Activated CD4-positive, alpha-beta memory T cell treated with anti-CD3 and anti-CD28 coated beads, Interleukin-2, amount 10 ng/mL, durations not matched to agents 7 days and 5 days (primary cell): Measurements from ENCODE around the gene ABCC4. TPM values are rescaled to one million over a fixed set of nuclear protein-coding genes. Genes with fewer than 3 reads are reported as not detected.
"Not testable (repeated sequence)": the region's sequence is repeated elsewhere in the genome, so short reads cannot be mapped to it uniquely, and the experiment has no call there.

Source experiments
- CTCF ChIA-PET: fragments of 350-600 bp; sonication (Branson Sonifier 250); formaldehyde crosslinking; loops from one replicate; lab custom pipeline; 2021; ENCODE audit warnings: antibody characterized with exemption, inconsistent platforms; lab: Charles Lee
- POLR2A ChIA-PET: fragments of 350-600 bp; sonication (Branson Sonifier 250); formaldehyde crosslinking; loops from one replicate; lab custom pipeline; 2021; ENCODE audit warnings: antibody characterized with exemption; lab: Charles Lee
- DNase-seq: peaks from one replicate; pipeline ENCODE4 v3.0.0-alpha.2; 2020
- H3K27ac Mint-ChIP-seq: one replicate; pipeline ENCODE4 v1.8.0; 2021; ENCODE audit warnings: mild to moderate bottlenecking, mixed read lengths
- H3K27me3 Mint-ChIP-seq: one replicate; pipeline ENCODE4 v1.8.0; 2021; ENCODE audit warnings: mixed read lengths
- H3K36me3 Mint-ChIP-seq: one replicate; pipeline ENCODE4 v1.8.0; 2021; ENCODE audit warnings: low read depth, mixed read lengths
- H3K4me1 Mint-ChIP-seq: one replicate; pipeline ENCODE4 v1.8.0; 2021; ENCODE audit warnings: mixed read lengths
- H3K4me3 Mint-ChIP-seq: one replicate; pipeline ENCODE4 v1.8.0; 2021; ENCODE audit warnings: mild to moderate bottlenecking, mixed read lengths
- H3K9me3 Mint-ChIP-seq: one replicate; pipeline ENCODE4 v1.8.0; 2021; ENCODE audit warnings: mixed read lengths
- total RNA-seq, 2 experiments: library from RNA; stranded (reverse); gene quantifications; one replicate each; pipeline ENCODE4 v1.2.3, GENCODE V29; 2021

Gene ABCC4
- total RNA-seq, 2 experiments from 2014 or later, result 3.8 to 4.5 TPM

- CTCF ChIA-PET, H3K36me3 Mint-ChIP-seq, H3K4me1 Mint-ChIP-seq, H3K9me3 Mint-ChIP-seq, POLR2A ChIA-PET, DNase-seq, H3K27ac Mint-ChIP-seq, H3K4me3 Mint-ChIP-seq, H3K27me3 Mint-ChIP-seq: not testable (repeated sequence)
These were observed 11.3 kb downstream of the ABCC4 start for GRCh38 chr13:95289901-95290300.

GRCh38 chr13:95289020-95289444, 12.2 kb downstream of the ABCC4 start:
- H3K27me3 Mint-ChIP-seq, result no peaks in the 10 kb centered on the region
- H3K36me3 Mint-ChIP-seq, result no peaks in the 10 kb centered on the region
- no peak for DNase-seq
- H3K4me1 Mint-ChIP-seq, result no peaks in the 10 kb centered on the region
- ChIA-PET POLR2A (no interaction called here), CTCF (interaction anchor here (1.5 to 2.0 kb wide), 2 partner anchors 8 to 13 kb away, joined by 4 to 7 read pairs; partner anchors contain the start of gene ABCC4)
- no peak overlapping the region for H3K4me3 Mint-ChIP-seq
- H3K9me3 Mint-ChIP-seq, result peaks cover 3% of the 10 kb centered on the region
- H3K27ac Mint-ChIP-seq, result no peak overlapping the region

DNA sequence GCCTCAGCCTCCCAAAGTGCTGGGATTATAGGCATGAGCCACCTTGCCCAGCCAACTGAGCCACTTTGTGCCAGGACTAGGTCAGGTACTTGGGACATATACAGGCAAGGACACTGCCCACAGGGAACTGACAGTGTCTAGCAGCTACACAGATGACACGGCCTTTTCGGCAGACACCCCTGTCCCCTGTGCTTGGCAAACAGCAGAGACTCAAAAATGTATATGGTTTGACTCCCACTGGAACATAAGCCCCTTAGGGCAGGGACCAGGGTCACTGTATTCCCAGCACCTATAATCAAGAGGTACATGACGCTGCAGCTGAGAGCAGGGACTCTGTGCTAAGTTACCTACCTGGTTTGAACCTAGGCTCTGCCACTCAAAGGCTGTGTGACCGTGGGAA, 16.8 kb downstream of the ABCC4 start:
- no peak for DNase-seq
- no peaks in the 10 kb centered on the region for H3K4me1 Mint-ChIP-seq
- no peaks in the 10 kb centered on the region for H3K27me3 Mint-ChIP-seq
- H3K4me3 Mint-ChIP-seq, result no peak overlapping the region
- CTCF ChIA-PET, result interaction anchor here (1.0 to 1.1 kb wide), 2 partner anchors 12 to 95 kb away, joined by 3 read pairs; no protein-coding TSS in a partner anchor
- no peak overlapping the region for H3K27ac Mint-ChIP-seq
- H3K36me3 Mint-ChIP-seq, result no peaks in the 10 kb centered on the region
- no peaks in the 10 kb centered on the region for H3K9me3 Mint-ChIP-seq
- POLR2A ChIA-PET, result interaction anchor here (0.7 kb wide), 1 partner anchor 1481 kb away, joined by 3 read pairs; no protein-coding TSS in a partner anchor

DNA sequence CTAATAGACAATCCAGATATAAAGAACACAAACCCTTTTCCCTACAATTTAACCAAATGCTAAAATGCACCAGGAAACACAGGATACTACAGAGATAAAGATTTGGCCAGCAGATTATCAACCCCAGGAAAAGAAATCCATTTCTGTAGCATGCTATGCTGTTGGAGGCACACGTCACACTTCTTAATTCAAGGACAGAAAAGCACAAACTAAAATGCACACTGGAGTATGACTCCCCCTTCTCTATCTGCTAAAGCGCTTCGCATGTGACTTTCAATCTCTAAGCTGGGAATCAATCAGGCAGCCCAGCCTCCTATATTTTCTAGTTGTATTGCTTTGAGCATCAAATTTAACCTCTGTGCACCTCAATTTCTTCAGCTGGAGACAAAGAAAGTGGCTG, 22.2 kb downstream of the ABCC4 start:
- Mint-ChIP-seq H3K27ac (no peak overlapping the region), H3K9me3 (no peaks in the 10 kb centered on the region), H3K4me3 (no peak overlapping the region), H3K36me3 (no peaks in the 10 kb centered on the region), H3K27me3 (no peaks in the 10 kb centered on the region), H3K4me1 (no peaks in the 10 kb centered on the region)
- POLR2A ChIA-PET, result no interaction called here
- CTCF ChIA-PET, result no interaction called here
- DNase-seq, result no peak

GRCh38 chr13:95276037-95276505, 25.2 kb downstream of the ABCC4 start:
- DNase-seq, result no peak
- H3K4me3 Mint-ChIP-seq, result no peak overlapping the region
- CTCF ChIA-PET, result interaction anchor here (1.3 kb wide), 1 partner anchor 105 kb away, joined by 3 read pairs; no protein-coding TSS in a partner anchor
- H3K27me3 Mint-ChIP-seq, result no peaks in the 10 kb centered on the region
- POLR2A ChIA-PET, result no interaction called here
- H3K9me3 Mint-ChIP-seq, result no peaks in the 10 kb centered on the region
- H3K27ac Mint-ChIP-seq, result no peak overlapping the region
- no peaks in the 10 kb centered on the region for H3K36me3 Mint-ChIP-seq
- no peaks in the 10 kb centered on the region for H3K4me1 Mint-ChIP-seq

DNA sequence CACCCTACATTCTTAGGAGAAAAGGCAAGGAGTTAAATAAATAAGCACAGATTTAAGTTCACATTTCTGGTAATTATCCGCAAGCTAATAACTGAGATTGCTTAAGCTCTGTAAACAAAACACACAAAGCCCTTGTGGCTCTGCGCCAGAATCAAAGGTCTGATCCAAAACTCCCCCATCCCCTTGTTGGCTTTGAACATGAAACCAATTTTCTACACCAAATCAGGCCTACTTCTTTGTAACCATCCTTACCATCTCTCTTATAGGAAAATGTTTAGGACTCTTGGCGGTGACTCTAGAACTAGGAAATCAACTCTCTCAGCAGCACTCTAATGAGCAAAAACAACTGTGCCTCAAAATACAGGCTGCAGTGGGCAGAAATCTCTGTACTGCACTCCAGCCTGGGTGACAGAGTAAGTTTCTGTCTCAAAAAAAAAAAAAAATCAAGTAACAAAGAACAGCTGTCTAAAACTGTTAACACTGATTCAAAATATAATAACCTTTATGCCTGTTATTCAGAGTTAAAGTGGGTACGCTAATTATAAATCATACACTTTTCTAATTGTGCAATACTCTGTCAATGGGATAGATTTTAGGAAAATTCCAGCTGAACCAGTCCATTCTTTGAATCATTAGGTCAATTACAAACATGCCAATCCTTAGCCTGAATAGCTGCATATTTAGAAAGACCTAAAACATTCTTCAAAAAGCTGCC, 25.8 kb downstream of the ABCC4 start:
- CTCF ChIA-PET, result interaction anchor here (0.6 to 1.3 kb wide), 2 partner anchors 40 to 105 kb away, joined by 3 to 4 read pairs; no protein-coding TSS in a partner anchor
- no peaks in the 10 kb centered on the region for H3K9me3 Mint-ChIP-seq
- no peaks in the 10 kb centered on the region for H3K4me1 Mint-ChIP-seq
- no peak overlapping the region for H3K4me3 Mint-ChIP-seq
- H3K27me3 Mint-ChIP-seq, result no peaks in the 10 kb centered on the region
- H3K27ac Mint-ChIP-seq, result no peak overlapping the region
- POLR2A ChIA-PET, result no interaction called here
- no peaks in the 10 kb centered on the region for H3K36me3 Mint-ChIP-seq
- no peak for DNase-seq

- H3K4me3 Mint-ChIP-seq, H3K4me1 Mint-ChIP-seq, H3K27ac Mint-ChIP-seq, DNase-seq, H3K9me3 Mint-ChIP-seq, H3K36me3 Mint-ChIP-seq, CTCF ChIA-PET, H3K27me3 Mint-ChIP-seq, POLR2A ChIA-PET: not testable (repeated sequence)
These were observed 27.6 kb downstream of the ABCC4 start for GRCh38 chr13:95273592-95274132.

DNA sequence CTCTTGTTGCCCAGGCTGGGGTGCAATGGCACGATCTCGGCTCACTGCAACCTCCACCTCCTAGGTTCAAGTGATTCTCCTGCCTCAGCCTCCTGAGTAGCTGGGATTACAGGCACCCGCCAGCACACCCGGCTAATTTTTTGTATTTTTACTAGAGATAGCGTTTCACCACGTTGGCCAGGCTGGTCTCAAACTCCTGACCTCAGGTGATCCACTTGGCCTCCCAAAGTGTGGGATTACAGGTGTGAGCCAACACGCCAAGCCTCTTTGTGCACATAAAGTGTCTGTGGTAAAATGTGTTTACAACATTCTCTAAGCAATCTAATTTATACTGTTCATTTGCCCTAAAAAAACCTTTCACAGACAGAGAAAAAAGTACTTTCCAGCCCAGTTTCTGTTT, 29.2 kb downstream of the ABCC4 start:
- DNase-seq, H3K27me3 Mint-ChIP-seq, H3K4me3 Mint-ChIP-seq, H3K4me1 Mint-ChIP-seq, H3K9me3 Mint-ChIP-seq, H3K36me3 Mint-ChIP-seq, POLR2A ChIA-PET, H3K27ac Mint-ChIP-seq: not testable (repeated sequence)
- CTCF ChIA-PET, result interaction anchor here (0.7 kb wide), 1 partner anchor 22 kb away, joined by 3 read pairs; no protein-coding TSS in a partner anchor

DNA sequence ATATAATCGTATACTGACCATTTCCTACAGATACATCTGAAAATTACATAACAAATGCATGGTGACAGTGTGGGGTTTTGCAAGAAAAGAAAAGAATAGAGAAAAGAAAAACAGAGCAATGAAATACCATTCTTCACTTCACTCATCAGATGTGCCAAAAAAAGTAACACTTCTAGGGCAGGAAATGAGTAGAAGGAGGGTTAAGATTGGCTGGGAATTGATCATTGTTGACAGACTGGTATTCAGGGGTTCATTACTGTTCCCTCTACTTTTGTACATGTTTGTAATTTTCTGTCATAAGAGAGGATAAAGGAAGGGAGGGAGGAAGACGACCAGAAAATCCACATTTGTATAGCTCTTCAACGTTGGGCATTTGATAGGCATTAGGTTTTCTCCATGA, 31.5 kb downstream of the ABCC4 start:
- no peaks in the 10 kb centered on the region for H3K4me1 Mint-ChIP-seq
- H3K27me3 Mint-ChIP-seq, result no peaks in the 10 kb centered on the region
- ChIA-PET POLR2A (no interaction called here), CTCF (no interaction called here)
- peaks cover 2% of the 10 kb centered on the region for H3K9me3 Mint-ChIP-seq
- no peaks in the 10 kb centered on the region for H3K36me3 Mint-ChIP-seq
- no peak for DNase-seq
- H3K4me3 Mint-ChIP-seq, result no peak overlapping the region
- no peak overlapping the region for H3K27ac Mint-ChIP-seq

- H3K27ac Mint-ChIP-seq, result not testable (repeated sequence)
These were observed 32.7 kb downstream of the ABCC4 start for GRCh38 chr13:95268343-95269065.

GRCh38 chr13:95267662-95268342, 33.4 kb downstream of the ABCC4 start:
- CTCF ChIA-PET, result no interaction called here
- no peaks in the 10 kb centered on the region for H3K27me3 Mint-ChIP-seq

More at GRCh38 chr13:95268343-95269065, 32.7 kb downstream of the ABCC4 start:
- H3K4me1 Mint-ChIP-seq, CTCF ChIA-PET, H3K4me3 Mint-ChIP-seq, H3K9me3 Mint-ChIP-seq, H3K27me3 Mint-ChIP-seq, H3K36me3 Mint-ChIP-seq, DNase-seq, POLR2A ChIA-PET: not testable (repeated sequence)

GRCh38 chr13:95264225-95264624, 37.0 kb downstream of the ABCC4 start:
- ChIA-PET CTCF (no interaction called here), POLR2A (no interaction called here)
- Mint-ChIP-seq H3K27ac (no peak overlapping the region), H3K4me1 (no peaks in the 10 kb centered on the region), H3K9me3 (peaks cover 2% of the 10 kb centered on the region), H3K27me3 (no peaks in the 10 kb centered on the region), H3K36me3 (no peaks in the 10 kb centered on the region), H3K4me3 (no peak overlapping the region)
- DNase-seq, result no peak

More at GRCh38 chr13:95267662-95268342, 33.4 kb downstream of the ABCC4 start:
- H3K4me1 Mint-ChIP-seq, result no peaks in the 10 kb centered on the region
- H3K9me3 Mint-ChIP-seq, result peaks cover 2% of the 10 kb centered on the region
- H3K4me3 Mint-ChIP-seq, result no peak overlapping the region
- POLR2A ChIA-PET, result no interaction called here
- H3K36me3 Mint-ChIP-seq, result no peaks in the 10 kb centered on the region
- no peak for DNase-seq
- no peak overlapping the region for H3K27ac Mint-ChIP-seq
